H9 (cell line): ENCODE results near the gene RAB33B. TPM values are rescaled to one million over a fixed set of nuclear protein-coding genes. Genes with fewer than 3 reads are reported as not detected.

Experiments
- DNase-seq: peaks from one replicate; pipeline ENCODE4 v3.0.0-alpha.2; 2017
- H2AFZ ChIP-seq: one replicate; pipeline ENCODE4 v1.6.1; 2013; ENCODE audit warnings: mild to moderate bottlenecking, low read length, control low read depth, moderate library complexity
- H2AK5ac ChIP-seq: 2 replicates; pipeline ENCODE4 v1.6.1; 2013; ENCODE audit warnings: low read length, control low read depth, mixed read lengths; ENCODE audit not compliant: insufficient read length
- H2BK120ac ChIP-seq: one replicate; pipeline ENCODE4 v1.6.1; 2013; ENCODE audit warnings: low read depth, mild to moderate bottlenecking, low read length, control low read depth, inconsistent platforms; ENCODE audit not compliant: poor library complexity, severe bottlenecking
- H2BK12ac ChIP-seq: 2 replicates; pipeline ENCODE4 v1.6.1; 2013; ENCODE audit warnings: low read length, control low read depth, mixed read lengths, low read depth; ENCODE audit not compliant: insufficient read length
- H2BK15ac ChIP-seq: 2 replicates; pipeline ENCODE4 v1.6.1; 2013; ENCODE audit warnings: low read depth, low read length, control low read depth
- H2BK20ac ChIP-seq: one replicate; pipeline ENCODE4 v1.6.1; 2013; ENCODE audit warnings: low read depth, mild to moderate bottlenecking, low read length, control low read depth, inconsistent platforms; ENCODE audit not compliant: poor library complexity, severe bottlenecking
- H2BK5ac ChIP-seq: 2 replicates; pipeline ENCODE4 v1.6.1; 2013; ENCODE audit warnings: low read length, control low read depth, mixed read lengths; ENCODE audit not compliant: insufficient read length
- H3K14ac ChIP-seq: 2 replicates; pipeline ENCODE4 v1.6.1; 2013; ENCODE audit warnings: low read length, control low read depth; ENCODE audit not compliant: insufficient read depth
- H3K18ac ChIP-seq: 2 replicates; pipeline ENCODE4 v1.6.1; 2013; ENCODE audit warnings: low read depth, mild to moderate bottlenecking, mixed read lengths, low read length, control low read depth; ENCODE audit not compliant: insufficient read length
- H3K23ac ChIP-seq: 2 replicates; pipeline ENCODE4 v1.6.1; 2013; ENCODE audit warnings: low read length, control low read depth, mixed read lengths, low read depth; ENCODE audit not compliant: insufficient read length
- H3K23me2 ChIP-seq: 2 replicates; pipeline ENCODE4 v1.6.1; 2013; ENCODE audit warnings: low read depth, mild to moderate bottlenecking, mixed read lengths, low read length, control low read depth; ENCODE audit not compliant: insufficient read length, poor library complexity, severe bottlenecking
- H3K27ac ChIP-seq: 2 replicates; pipeline ENCODE4 v1.5.1; 2013; ENCODE audit warnings: low read length, control low read depth, mixed read lengths, low read depth; ENCODE audit not compliant: insufficient read length
- H3K27me3 ChIP-seq: 2 replicates; pipeline ENCODE4 v1.6.1; 2013; ENCODE audit warnings: low read length, control low read depth, inconsistent platforms; ENCODE audit not compliant: insufficient read depth
- H3K4ac ChIP-seq: 2 replicates; pipeline ENCODE4 v1.6.1; 2013; ENCODE audit warnings: low read depth, mild to moderate bottlenecking, control low read depth, inconsistent platforms, low read length, moderate library complexity
- H3K4me1 ChIP-seq: 2 replicates; pipeline ENCODE4 v1.6.1; 2013; ENCODE audit warnings: low read length, control low read depth, inconsistent platforms; ENCODE audit not compliant: insufficient read depth
- H3K4me2 ChIP-seq: 2 replicates; pipeline ENCODE4 v1.6.1; 2013; ENCODE audit warnings: low read length, control low read depth, mixed read lengths; ENCODE audit not compliant: insufficient read length, insufficient read depth
- H3K56ac ChIP-seq: 2 replicates; pipeline ENCODE4 v1.6.1; 2013; ENCODE audit warnings: low read depth, mild to moderate bottlenecking, mixed read lengths, low read length, control low read depth; ENCODE audit not compliant: insufficient read length
- H3K79me1 ChIP-seq: 2 replicates; pipeline ENCODE4 v1.6.1; 2013; ENCODE audit warnings: low read depth, mild to moderate bottlenecking, moderate library complexity, low read length, control low read depth, inconsistent platforms; ENCODE audit not compliant: insufficient read depth, poor library complexity, severe bottlenecking
- H3K79me2 ChIP-seq: 2 replicates; pipeline ENCODE4 v1.6.1; 2013; ENCODE audit warnings: low read length, control low read depth, inconsistent platforms; ENCODE audit not compliant: insufficient read depth
- H3K9ac ChIP-seq: 2 replicates; pipeline ENCODE4 v1.6.1; 2013; ENCODE audit warnings: low read length, control low read depth, mixed read lengths; ENCODE audit not compliant: insufficient read length; ENCODE audit errors: extremely low read depth
- H3K9me3 ChIP-seq: one replicate; pipeline ENCODE4 v1.6.1; 2013; ENCODE audit warnings: low read depth, low read length, inconsistent platforms; ENCODE audit not compliant: control insufficient read depth
- H3T11ph ChIP-seq: one replicate; pipeline ENCODE4 v1.6.1; 2013; ENCODE audit warnings: mild to moderate bottlenecking, low read length, control low read depth, inconsistent platforms
- H4K20me1 ChIP-seq: one replicate; pipeline ENCODE4 v1.6.1; 2013; ENCODE audit not compliant: control insufficient read depth, insufficient read length, insufficient read depth
- H4K5ac ChIP-seq: 2 replicates; pipeline ENCODE4 v1.6.1; 2013; ENCODE audit warnings: low read depth, mild to moderate bottlenecking, mixed read lengths, low read length, control low read depth; ENCODE audit not compliant: insufficient read length
- H4K8ac ChIP-seq: replicated peaks from 2 replicates; pipeline ENCODE4 v1.6.1; 2013; ENCODE audit warnings: low read length, control low read depth, mixed read lengths, low read depth; ENCODE audit not compliant: insufficient read length
- H4K91ac ChIP-seq: 2 replicates; pipeline ENCODE4 v1.6.1; 2013; ENCODE audit warnings: low read depth, mild to moderate bottlenecking, moderate library complexity, mixed read lengths, low read length, control low read depth; ENCODE audit not compliant: insufficient read length
- H3K27ac Mint-ChIP-seq, 3 experiments: 2 replicates in 2 of 3; 3 replicates in 1 of 3; pipeline ENCODE4 v1.8.0; 2020 to 2021; ENCODE audit warnings: mixed read lengths in 3 of 3, mild to moderate bottlenecking in 1 of 3, moderate library complexity in 1 of 3
- H3K27me3 Mint-ChIP-seq: 2 replicates; pipeline ENCODE4 v1.8.0; 2021; ENCODE audit warnings: low read depth, mild to moderate bottlenecking, moderate library complexity, mixed read lengths
- H3K36me3 Mint-ChIP-seq, 3 experiments: 2 replicates in 2 of 3; 3 replicates in 1 of 3; pipeline ENCODE4 v1.8.0; 2020 to 2021; ENCODE audit warnings: low read depth in 3 of 3, mixed read lengths in 3 of 3; ENCODE audit not compliant: insufficient read depth in 1 of 3
- H3K4me1 Mint-ChIP-seq, 2 experiments: 2 replicates each; pipeline ENCODE4 v1.8.0; 2020; ENCODE audit warnings: mixed read lengths in 2 of 2
- H3K4me3 Mint-ChIP-seq, 2 experiments: 2 replicates in 1 of 2; 3 replicates in 1 of 2; pipeline ENCODE4 v1.8.0; 2020 to 2021; ENCODE audit warnings: mild to moderate bottlenecking in 2 of 2, mixed read lengths in 2 of 2, moderate library complexity in 1 of 2
- H3K9me3 Mint-ChIP-seq, 2 experiments: 2 replicates in 1 of 2; 3 replicates in 1 of 2; pipeline ENCODE4 v1.8.0; 2020; ENCODE audit warnings: mild to moderate bottlenecking in 2 of 2, mixed read lengths in 2 of 2, moderate library complexity in 1 of 2
- WGBS: extraction: QIAGEN DNeasy Blood & Tissue Kit; methylation state at CpG from one replicate; pipeline ENCODE4 v1.1.7; 2013; ENCODE audit warnings: missing lambda C conversion rate, low lambda C conversion rate, mixed read lengths; ENCODE audit not compliant: insufficient read length; ENCODE audit errors: extremely low coverage; 5-methylcytosine and 5-hydroxymethylcytosine counted together
- total RNA-seq: library from RNA; stranded (reverse); gene quantifications from 2 replicates; pipeline ENCODE4 v1.2.1, GENCODE V29; 2021
- TF ChIP-seq, protein P1 (sequence below): fragments of 200-600 bp; sonication (generic); conservative IDR thresholded peaks from 3 replicates; pipeline ENCODE4 v1.8.0; 2021; ENCODE audit warnings: antibody characterized with exemption, mild to moderate bottlenecking

RAB33B gene
- total RNA-seq, 1 experiment from 2014 or later: 7.7 TPM

- H3K79me1 ChIP-seq: no peaks in the 10 kb centered on the region
- Mint-ChIP-seq H3K27ac (no peak overlapping the region), H3K4me1 (no peaks in the 10 kb centered on the region), H3K36me3 (no peaks in the 10 kb centered on the region), H3K27me3 (no peaks in the 10 kb centered on the region; the same call in 1 of the 2 replicates), H3K9me3 (no peaks in the 10 kb centered on the region), H3K4me3 (no peak overlapping the region)
- H2BK120ac ChIP-seq: no peak overlapping the region
- no peaks in the 10 kb centered on the region for H3K27me3 ChIP-seq
- H2BK20ac ChIP-seq: no peak overlapping the region
- H4K8ac ChIP-seq: no peak overlapping the region
- H2AK5ac ChIP-seq: no peak overlapping the region
- H4K5ac ChIP-seq: no peak overlapping the region
- no peak overlapping the region for H3K27ac ChIP-seq
- H3K4ac ChIP-seq: no peak overlapping the region
- H3T11ph ChIP-seq: no peak overlapping the region
- H3K18ac ChIP-seq: no peak overlapping the region
- H3K9me3 ChIP-seq: no peaks in the 10 kb centered on the region
- H3K56ac ChIP-seq: no peak overlapping the region
- no peak overlapping the region for H2BK15ac ChIP-seq
- H3K79me2 ChIP-seq: no peaks in the 10 kb centered on the region
- DNase-seq: no peak
- H3K4me1 ChIP-seq: no peaks in the 10 kb centered on the region
- H3K4me2 ChIP-seq: no peak overlapping the region
- no peak overlapping the region for H3K23ac ChIP-seq
- no peak overlapping the region for H2AFZ ChIP-seq
- WGBS: no CpG with 5 or more reads among the region's 11 CpGs
- H2BK5ac ChIP-seq: no peak overlapping the region
- TF ChIP-seq, protein P1, sequence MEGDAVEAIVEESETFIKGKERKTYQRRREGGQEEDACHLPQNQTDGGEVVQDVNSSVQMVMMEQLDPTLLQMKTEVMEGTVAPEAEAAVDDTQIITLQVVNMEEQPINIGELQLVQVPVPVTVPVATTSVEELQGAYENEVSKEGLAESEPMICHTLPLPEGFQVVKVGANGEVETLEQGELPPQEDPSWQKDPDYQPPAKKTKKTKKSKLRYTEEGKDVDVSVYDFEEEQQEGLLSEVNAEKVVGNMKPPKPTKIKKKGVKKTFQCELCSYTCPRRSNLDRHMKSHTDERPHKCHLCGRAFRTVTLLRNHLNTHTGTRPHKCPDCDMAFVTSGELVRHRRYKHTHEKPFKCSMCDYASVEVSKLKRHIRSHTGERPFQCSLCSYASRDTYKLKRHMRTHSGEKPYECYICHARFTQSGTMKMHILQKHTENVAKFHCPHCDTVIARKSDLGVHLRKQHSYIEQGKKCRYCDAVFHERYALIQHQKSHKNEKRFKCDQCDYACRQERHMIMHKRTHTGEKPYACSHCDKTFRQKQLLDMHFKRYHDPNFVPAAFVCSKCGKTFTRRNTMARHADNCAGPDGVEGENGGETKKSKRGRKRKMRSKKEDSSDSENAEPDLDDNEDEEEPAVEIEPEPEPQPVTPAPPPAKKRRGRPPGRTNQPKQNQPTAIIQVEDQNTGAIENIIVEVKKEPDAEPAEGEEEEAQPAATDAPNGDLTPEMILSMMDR: no peak
- no peaks in the 10 kb centered on the region for H4K20me1 ChIP-seq
- H3K23me2 ChIP-seq: no peaks in the 10 kb centered on the region
- no peak overlapping the region for H2BK12ac ChIP-seq
- no peak overlapping the region for H3K9ac ChIP-seq
- H4K91ac ChIP-seq: no peak overlapping the region
- H3K14ac ChIP-seq: no peak overlapping the region
Observed at GRCh38 chr4:139484783-139485311, 30.9 kb downstream of the RAB33B start.
